GM23338 (cell line): ENCODE results near the gene STAU1. TPM values are rescaled to one million over a fixed set of nuclear protein-coding genes. Genes with fewer than 3 reads are reported as not detected.

Source experiments
- ATAC-seq: fragments of 200-7000 bp; cut with Tn5 transposase; 3 replicates; pipeline ENCODE4 v1.9.1; 2020
- DNase-seq: peaks from one replicate; pipeline ENCODE4 v3.0.0-alpha.2; 2015; ENCODE audit warnings: low spot score
- H2AFZ ChIP-seq: fragments of 200-600 bp; sonication (generic); 2 replicates; pipeline ENCODE4 v1.8.0; 2016; ENCODE audit warnings: antibody characterized with exemption, mild to moderate bottlenecking, moderate library complexity
- H3F3A ChIP-seq: fragments of 200-600 bp; sonication (generic); replicated peaks from 2 replicates; pipeline ENCODE4 v1.8.0; 2017; ENCODE audit warnings: antibody characterized with exemption, mixed run types, low read depth
- H3K27ac ChIP-seq: fragments of 200-600 bp; sonication (generic); 2 replicates; pipeline ENCODE4 v1.6.1; 2016; ENCODE audit warnings: low read depth
- H3K27me3 ChIP-seq: fragments of 200-600 bp; sonication (generic); 2 replicates; pipeline ENCODE4 v1.8.0; 2016; ENCODE audit warnings: mild to moderate bottlenecking, mixed run types, moderate library complexity; ENCODE audit not compliant: insufficient read depth
- H3K36me3 ChIP-seq: fragments of 200-600 bp; sonication (generic); 2 replicates; pipeline ENCODE4 v1.8.0; 2016; ENCODE audit warnings: mild to moderate bottlenecking; ENCODE audit not compliant: insufficient read depth
- H3K4me1 ChIP-seq: fragments of 200-600 bp; sonication (generic); 2 replicates; pipeline ENCODE4 v1.8.0; 2016; ENCODE audit warnings: mild to moderate bottlenecking, moderate library complexity; ENCODE audit not compliant: insufficient read depth
- H3K4me2 ChIP-seq: fragments of 200-600 bp; sonication (generic); 2 replicates; pipeline ENCODE4 v1.7.1; 2017; ENCODE audit warnings: mixed run types
- H3K4me3 ChIP-seq: fragments of 200-600 bp; sonication (generic); 2 replicates; pipeline ENCODE4 v1.6.1; 2016; ENCODE audit warnings: mixed run types
- H3K79me2 ChIP-seq: fragments of 200-600 bp; sonication (generic); replicated peaks from 2 replicates; pipeline ENCODE4 v1.8.0; 2017; ENCODE audit warnings: mild to moderate bottlenecking; ENCODE audit not compliant: insufficient read depth
- H3K9me2 ChIP-seq: fragments of 200-600 bp; sonication (generic); 2 replicates; pipeline ENCODE4 v1.8.0; 2017; ENCODE audit not compliant: insufficient read depth
- H4K20me1 ChIP-seq: fragments of 200-600 bp; sonication (generic); replicated peaks from 2 replicates; pipeline ENCODE4 v1.8.0; 2017; ENCODE audit warnings: mild to moderate bottlenecking; ENCODE audit not compliant: insufficient read depth
- H3K27ac Mint-ChIP-seq: 2 replicates; pipeline ENCODE4 v1.8.0; 2020; ENCODE audit warnings: inconsistent platforms, mild to moderate bottlenecking, moderate library complexity, mixed read lengths
- H3K27me3 Mint-ChIP-seq: 3 replicates; pipeline ENCODE4 v1.8.0; 2022; ENCODE audit warnings: low read depth, mild to moderate bottlenecking, moderate library complexity, mixed read lengths, inconsistent platforms; ENCODE audit not compliant: insufficient read depth, poor library complexity
- H3K36me3 Mint-ChIP-seq: 3 replicates; pipeline ENCODE4 v1.8.0; 2021; ENCODE audit warnings: low read depth, mild to moderate bottlenecking, inconsistent platforms, moderate library complexity, mixed read lengths
- H3K4me1 Mint-ChIP-seq: 3 replicates; pipeline ENCODE4 v1.8.0; 2020; ENCODE audit warnings: mild to moderate bottlenecking, inconsistent platforms, mixed read lengths
- H3K4me3 Mint-ChIP-seq: 3 replicates; pipeline ENCODE4 v1.8.0; 2021; ENCODE audit warnings: moderate library complexity, mild to moderate bottlenecking, inconsistent platforms, mixed read lengths
- H3K9me3 Mint-ChIP-seq: 3 replicates; pipeline ENCODE4 v1.8.0; 2020; ENCODE audit warnings: moderate library complexity, mild to moderate bottlenecking, inconsistent platforms, mixed read lengths
- CREB1 ChIP-seq: fragments of 250-450 bp; sonication (Bioruptor Pico); IDR thresholded peaks from 2 replicates; pipeline ENCODE4 v1.5.0; 2020; ENCODE audit warnings: low read depth, mild to moderate bottlenecking, moderate library complexity
- EZH2 ChIP-seq: fragments of 200-600 bp; sonication (generic); IDR thresholded peaks from one replicate; pipeline ENCODE4 v1.8.0; 2017; ENCODE audit warnings: antibody characterized with exemption, mild to moderate bottlenecking, low read depth; ENCODE audit not compliant: unreplicated experiment
- EZH2phosphoT487 ChIP-seq: fragments of 200-600 bp; sonication (generic); IDR thresholded peaks from one replicate; pipeline ENCODE4 v1.8.1; 2018; ENCODE audit warnings: antibody characterized with exemption; ENCODE audit not compliant: unreplicated experiment
- JUNB ChIP-seq: IDR thresholded peaks from one replicate; pipeline ENCODE4 v1.6.1; 2016; ENCODE audit warnings: antibody characterized with exemption; ENCODE audit not compliant: unreplicated experiment
- NANOG ChIP-seq: IDR thresholded peaks from 2 replicates; pipeline ENCODE4 v1.6.1; 2016; ENCODE audit warnings: antibody characterized with exemption, borderline replicate concordance
- POLR2AphosphoS5 ChIP-seq: IDR thresholded peaks from 2 replicates; pipeline ENCODE4 v1.6.1; 2016; ENCODE audit warnings: antibody characterized with exemption, low read depth
- STAT1 ChIP-seq: IDR thresholded peaks from one replicate; pipeline ENCODE4 v1.6.1; 2016; ENCODE audit warnings: antibody characterized with exemption; ENCODE audit not compliant: unreplicated experiment
- ZNF114 ChIP-seq: fragments of 250-450 bp; sonication (Bioruptor Pico); IDR thresholded peaks from 2 replicates; pipeline ENCODE4 v1.5.0; 2020; ENCODE audit warnings: mild to moderate bottlenecking, moderate library complexity
- ZNF331 ChIP-seq: fragments of 250-450 bp; sonication (Bioruptor Pico); IDR thresholded peaks from 2 replicates; pipeline ENCODE4 v1.5.0; 2020; ENCODE audit warnings: low read depth, mild to moderate bottlenecking, moderate library complexity
- polyA plus RNA-seq: library from polyadenylated mRNA; unstranded; fragments of >200 nt; fragmentation: Nextera tagmentation; extraction: Ambion mirVana; gene quantifications from 2 replicates; pipeline ENCODE4 v1.2.1, GENCODE V29; 2016
- total RNA-seq: library from RNA; depleted of rRNA; stranded (reverse); fragments of >200 nt; shearing (Covaris generic); gene quantifications from 2 replicates; pipeline ENCODE4 v1.2.3, GENCODE V29; 2014
- TF ChIP-seq, protein P1 (sequence below): IDR thresholded peaks from one replicate; pipeline ENCODE4 v1.6.1; 2018; ENCODE audit warnings: antibody characterized with exemption; ENCODE audit not compliant: unreplicated experiment
- TF ChIP-seq, protein P2 (sequence below), 2 experiments: fragments of 200-600 bp in 1 of 2; sonication (generic) in 1 of 2; conservative IDR thresholded peaks; 2 replicates each; pipeline versions ENCODE4 v1.5.1 to v1.6.1; 2016 to 2017; ENCODE audit warnings: antibody characterized with exemption in 2 of 2, low read depth in 2 of 2, mild to moderate bottlenecking in 2 of 2, moderate library complexity in 1 of 2

STAU1 gene
- total and polyA plus RNA-seq, 2 experiments from 2014 or later = 102 TPM

DNA sequence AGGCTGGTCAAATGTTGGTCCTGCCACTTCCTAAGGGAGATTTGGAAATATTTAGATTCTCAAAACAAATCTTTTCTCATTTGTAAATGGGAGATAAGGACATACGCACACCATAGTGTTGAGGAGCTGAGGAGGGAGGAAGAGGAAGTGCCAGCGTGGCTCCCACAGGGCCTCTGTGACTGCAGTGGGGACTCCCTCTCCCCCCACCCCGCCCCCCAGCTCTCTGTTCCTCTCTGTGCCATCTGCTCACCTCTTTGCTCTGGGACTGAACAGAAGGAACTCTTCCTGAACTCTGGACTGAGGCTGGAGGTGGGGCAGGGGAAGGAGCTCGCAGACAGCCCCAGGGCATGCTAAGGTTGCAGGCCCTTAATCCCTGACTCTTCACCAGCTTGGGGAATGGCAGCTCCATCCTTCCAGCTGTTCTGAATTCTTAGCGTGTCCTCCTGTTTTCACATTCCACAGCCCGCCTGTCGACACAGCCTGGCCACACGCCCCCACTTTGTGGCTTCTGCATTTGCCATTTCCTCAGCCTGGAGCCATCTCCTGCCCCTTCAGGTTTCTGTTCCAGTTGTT is 42.5 kb upstream of the STAU1 start:
- Histone ChIP-seq H3K4me3 (no peak overlapping the region), H4K20me1 (no peaks in the 10 kb centered on the region; the same call in none of the 2 replicates), H3K9me2 (no peaks in the 10 kb centered on the region), H3F3A (0 out of 2 replicates have a peak, but pooled peaks cover 2% of the 10 kb centered on the region), H2AFZ (no peak overlapping the region), H3K79me2 (no peaks in the 10 kb centered on the region), H3K4me2 (no peak overlapping the region), H3K27ac (no peak overlapping the region), H3K27me3 (no peaks in the 10 kb centered on the region), H3K36me3 (peaks cover 33% of the 10 kb centered on the region), H3K4me1 (no peaks in the 10 kb centered on the region)
- Mint-ChIP-seq H3K4me3 (no peak overlapping the region), H3K9me3 (no peaks in the 10 kb centered on the region), H3K27me3 (no peaks in the 10 kb centered on the region), H3K27ac (no peak overlapping the region), H3K36me3 (peaks cover 84% of the 10 kb centered on the region), H3K4me1 (no peaks in the 10 kb centered on the region)
- no peak for TF ChIP-seq NANOG
- TF ChIP-seq, protein P1, sequence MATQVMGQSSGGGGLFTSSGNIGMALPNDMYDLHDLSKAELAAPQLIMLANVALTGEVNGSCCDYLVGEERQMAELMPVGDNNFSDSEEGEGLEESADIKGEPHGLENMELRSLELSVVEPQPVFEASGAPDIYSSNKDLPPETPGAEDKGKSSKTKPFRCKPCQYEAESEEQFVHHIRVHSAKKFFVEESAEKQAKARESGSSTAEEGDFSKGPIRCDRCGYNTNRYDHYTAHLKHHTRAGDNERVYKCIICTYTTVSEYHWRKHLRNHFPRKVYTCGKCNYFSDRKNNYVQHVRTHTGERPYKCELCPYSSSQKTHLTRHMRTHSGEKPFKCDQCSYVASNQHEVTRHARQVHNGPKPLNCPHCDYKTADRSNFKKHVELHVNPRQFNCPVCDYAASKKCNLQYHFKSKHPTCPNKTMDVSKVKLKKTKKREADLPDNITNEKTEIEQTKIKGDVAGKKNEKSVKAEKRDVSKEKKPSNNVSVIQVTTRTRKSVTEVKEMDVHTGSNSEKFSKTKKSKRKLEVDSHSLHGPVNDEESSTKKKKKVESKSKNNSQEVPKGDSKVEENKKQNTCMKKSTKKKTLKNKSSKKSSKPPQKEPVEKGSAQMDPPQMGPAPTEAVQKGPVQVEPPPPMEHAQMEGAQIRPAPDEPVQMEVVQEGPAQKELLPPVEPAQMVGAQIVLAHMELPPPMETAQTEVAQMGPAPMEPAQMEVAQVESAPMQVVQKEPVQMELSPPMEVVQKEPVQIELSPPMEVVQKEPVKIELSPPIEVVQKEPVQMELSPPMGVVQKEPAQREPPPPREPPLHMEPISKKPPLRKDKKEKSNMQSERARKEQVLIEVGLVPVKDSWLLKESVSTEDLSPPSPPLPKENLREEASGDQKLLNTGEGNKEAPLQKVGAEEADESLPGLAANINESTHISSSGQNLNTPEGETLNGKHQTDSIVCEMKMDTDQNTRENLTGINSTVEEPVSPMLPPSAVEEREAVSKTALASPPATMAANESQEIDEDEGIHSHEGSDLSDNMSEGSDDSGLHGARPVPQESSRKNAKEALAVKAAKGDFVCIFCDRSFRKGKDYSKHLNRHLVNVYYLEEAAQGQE = no peak
- no peak for TF ChIP-seq POLR2AphosphoS5
- TF ChIP-seq, protein P2, sequence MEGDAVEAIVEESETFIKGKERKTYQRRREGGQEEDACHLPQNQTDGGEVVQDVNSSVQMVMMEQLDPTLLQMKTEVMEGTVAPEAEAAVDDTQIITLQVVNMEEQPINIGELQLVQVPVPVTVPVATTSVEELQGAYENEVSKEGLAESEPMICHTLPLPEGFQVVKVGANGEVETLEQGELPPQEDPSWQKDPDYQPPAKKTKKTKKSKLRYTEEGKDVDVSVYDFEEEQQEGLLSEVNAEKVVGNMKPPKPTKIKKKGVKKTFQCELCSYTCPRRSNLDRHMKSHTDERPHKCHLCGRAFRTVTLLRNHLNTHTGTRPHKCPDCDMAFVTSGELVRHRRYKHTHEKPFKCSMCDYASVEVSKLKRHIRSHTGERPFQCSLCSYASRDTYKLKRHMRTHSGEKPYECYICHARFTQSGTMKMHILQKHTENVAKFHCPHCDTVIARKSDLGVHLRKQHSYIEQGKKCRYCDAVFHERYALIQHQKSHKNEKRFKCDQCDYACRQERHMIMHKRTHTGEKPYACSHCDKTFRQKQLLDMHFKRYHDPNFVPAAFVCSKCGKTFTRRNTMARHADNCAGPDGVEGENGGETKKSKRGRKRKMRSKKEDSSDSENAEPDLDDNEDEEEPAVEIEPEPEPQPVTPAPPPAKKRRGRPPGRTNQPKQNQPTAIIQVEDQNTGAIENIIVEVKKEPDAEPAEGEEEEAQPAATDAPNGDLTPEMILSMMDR (conservative IDR thresholded peaks at IDR 0.05; ENCODE audit: low read depth in 2 of 2) = no peak
- no peak for TF ChIP-seq ZNF331 (CRISPR knock-in tag)
- TF ChIP-seq JUNB = no peak
- TF ChIP-seq STAT1 = no peak
- no peak for TF ChIP-seq CREB1 (CRISPR knock-in tag)
- TF ChIP-seq EZH2phosphoT487 = no peak
- TF ChIP-seq ZNF114 (CRISPR knock-in tag) = no peak
- TF ChIP-seq EZH2 = no peak
- ATAC-seq (no peak), DNase-seq (no peak)

DNA sequence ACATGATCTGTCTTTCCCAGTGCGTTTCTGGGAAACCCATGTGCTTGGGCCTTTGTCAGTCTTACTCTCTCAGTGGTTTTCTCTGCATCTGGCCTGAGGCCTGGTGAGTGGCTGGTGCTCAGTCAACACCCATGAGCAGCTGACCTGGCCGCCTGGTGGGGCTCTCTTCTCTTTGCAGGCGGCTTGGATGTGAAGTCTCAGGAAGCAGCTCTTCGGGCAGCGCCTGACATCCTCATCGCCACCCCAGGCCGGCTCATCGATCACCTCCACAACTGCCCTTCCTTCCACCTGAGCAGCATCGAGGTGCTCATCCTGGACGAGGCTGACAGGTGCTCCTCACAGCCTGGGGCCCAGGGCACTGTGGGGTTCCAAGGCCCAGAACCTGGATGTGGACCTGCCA is 41.9 kb upstream of the STAU1 start:
- 0 out of 2 replicates have a peak, but pooled peaks cover 2% of the 10 kb centered on the region for H3F3A ChIP-seq
- no peak overlapping the region for H2AFZ ChIP-seq
- H3K36me3 ChIP-seq = peaks cover 29% of the 10 kb centered on the region
- Mint-ChIP-seq H3K9me3 (no peaks in the 10 kb centered on the region), H3K4me3 (no peak overlapping the region), H3K27ac (no peak overlapping the region), H3K4me1 (no peaks in the 10 kb centered on the region), H3K36me3 (peaks cover 85% of the 10 kb centered on the region), H3K27me3 (no peaks in the 10 kb centered on the region)
- ATAC-seq (no peak), DNase-seq (no peak)
- no peak overlapping the region for H3K4me3 ChIP-seq
- no peaks in the 10 kb centered on the region for H3K4me1 ChIP-seq
- H3K27me3 ChIP-seq = no peaks in the 10 kb centered on the region
- H3K9me2 ChIP-seq = no peaks in the 10 kb centered on the region
- no peak overlapping the region for H3K4me2 ChIP-seq
- no peak overlapping the region for H3K27ac ChIP-seq
- H3K79me2 ChIP-seq = no peaks in the 10 kb centered on the region
- peaks cover under 1% of the 10 kb centered on the region for H4K20me1 ChIP-seq
- TF ChIP-seq STAT1 = no peak
- no peak for TF ChIP-seq NANOG
